ENCODE data around the gene VPS41. TPM values are rescaled to one million over a fixed set of nuclear protein-coding genes. Genes with fewer than 3 reads are reported as not detected.

Gene VPS41
- total and polyA plus RNA-seq, 2 of the 13 experiments (the other 11 are each of a cell fraction or from before 2014, with no cell fraction given) = 12.1 to 43.4 TPM

GRCh38 chr7:38955892-38956291 is 46.9 kb upstream of the VPS41 start:
- in situ Hi-C loops (cut with HindIII; ENCODE audit: extremely low pct_ligation_motif_present, low pct_unique_long_range_greater_than_20kb) = no loop called here
- H3K79me2 ChIP-seq (ENCODE audit: insufficient read depth, low read length) = no peaks in the 10 kb centered on the region
- no peaks in the 10 kb centered on the region for H3K27me3 ChIP-seq (ENCODE audit: control insufficient read depth in 1 of 2, insufficient read depth in 2 of 2, low read length in 2 of 2)
- intact Hi-C loops (cut with micrococcal nuclease; ENCODE audit: unreplicated experiment) = no loop called here
- no peaks in the 10 kb centered on the region for H3K4me1 ChIP-seq (ENCODE audit: insufficient read depth, low read length)
- POLR2A ChIA-PET = no interaction called here
- no peak for DNase-seq (ENCODE audit: low spot score)
- no peaks in the 10 kb centered on the region for H3K9me3 ChIP-seq (ENCODE audit: low read length)
- no peak overlapping the region for H3K4me2 ChIP-seq (ENCODE audit: low read depth, low read length)
- BruUV-seq (replicated peaks) = no TSS peak
- WGBS (ENCODE audit: low lambda C conversion rate) = 59% methylated on average over 5 of the region's 5 CpGs
- H2AFZ ChIP-seq (ENCODE audit: low read length) = no peak overlapping the region
- CTCF ChIA-PET (ENCODE audit: low intra/inter-chr PET ratio, low total read pairs) = no interaction called here
- no peak for ATAC-seq
- TF ChIP-seq MATR3 (CRISPR knock-in tag; IDR thresholded peaks at IDR 0.05) = no peak
- no peak for TF ChIP-seq ZNF616 (CRISPR knock-in tag; IDR thresholded peaks at IDR 0.05; ENCODE audit: low read depth)
- no peak for TF ChIP-seq ATRX (CRISPR knock-in tag; IDR thresholded peaks at IDR 0.05; ENCODE audit: borderline replicate concordance)
- TF ChIP-seq ADNP (CRISPR knock-in tag; IDR thresholded peaks at IDR 0.05) = no peak
- TF ChIP-seq SNRNP70 (IDR thresholded peaks at IDR 0.05; ENCODE audit: low read depth, low read length) = no peak
- no peak for TF ChIP-seq LCORL (IDR thresholded peaks at IDR 0.05)
- no peak for TF ChIP-seq LCORL (CRISPR knock-in tag; IDR thresholded peaks at IDR 0.05)
- H3K4me3 ChIP-seq (replicated peaks in 1 of 3; ENCODE audit: insufficient read depth in 1 of 3, low read depth in 2 of 3, low read length in 3 of 3) = no peak overlapping the region
- no peak overlapping the region for H3K9ac ChIP-seq (ENCODE audit: insufficient read depth, low read depth, low read length)
- no peak for FAIRE-seq
- no peak overlapping the region for H3K27ac ChIP-seq (ENCODE audit: extremely low read length, insufficient read depth, low read length)
- H4K20me1 ChIP-seq (ENCODE audit: insufficient read depth, low read length) = no peaks in the 10 kb centered on the region
- H3K36me3 ChIP-seq (replicated peaks in 1 of 2; ENCODE audit: control insufficient read depth in 1 of 2, insufficient read depth in 2 of 2, low read length in 2 of 2) = no peaks in the 10 kb centered on the region

GRCh38 chr7:38953971-38954370 is 45.0 kb upstream of the VPS41 start:
- CTCF ChIA-PET (ENCODE audit: low intra/inter-chr PET ratio, low total read pairs) = no interaction called here
- no peak overlapping the region for H3K4me3 ChIP-seq (replicated peaks in 1 of 3; ENCODE audit: insufficient read depth in 1 of 3, low read depth in 2 of 3, low read length in 3 of 3)

More at GRCh38 chr7:38953971-38954370, 45.0 kb upstream of the VPS41 start:
- TF ChIP-seq GFI1 (CRISPR knock-in tag; IDR thresholded peaks at IDR 0.05; ENCODE audit: borderline replicate concordance) (no peak), ZNF891 (CRISPR knock-in tag; IDR thresholded peaks at IDR 0.05) (no peak), DR1 (CRISPR knock-in tag; IDR thresholded peaks at IDR 0.05) (no peak), EZH2 (conservative IDR thresholded peaks at IDR 0.05; ENCODE audit: low read depth, low read length) (no peak)
- FAIRE-seq (no peak), DNase-seq (ENCODE audit: low spot score) (no peak), ATAC-seq (no peak)
- Histone ChIP-seq H4K20me1 (ENCODE audit: insufficient read depth, low read length) (no peaks in the 10 kb centered on the region), H3K27me3 (ENCODE audit: control insufficient read depth in 1 of 2, insufficient read depth in 2 of 2, low read length in 2 of 2) (no peaks in the 10 kb centered on the region), H3K36me3 (replicated peaks in 1 of 2; ENCODE audit: control insufficient read depth in 1 of 2, insufficient read depth in 2 of 2, low read length in 2 of 2) (no peaks in the 10 kb centered on the region), H3K9ac (ENCODE audit: insufficient read depth, low read depth, low read length) (no peak overlapping the region), H3K4me1 (ENCODE audit: insufficient read depth, low read length) (no peaks in the 10 kb centered on the region), H2AFZ (ENCODE audit: low read length) (no peak overlapping the region), H3K9me3 (ENCODE audit: low read length) (no peaks in the 10 kb centered on the region), H3K4me2 (ENCODE audit: low read depth, low read length) (no peak overlapping the region), H3K79me2 (ENCODE audit: insufficient read depth, low read length) (no peaks in the 10 kb centered on the region), H3K27ac (ENCODE audit: extremely low read length, insufficient read depth, low read length) (no peak overlapping the region)
- BruUV-seq (replicated peaks) = no TSS peak
- in situ Hi-C loops (cut with HindIII; ENCODE audit: extremely low pct_ligation_motif_present, low pct_unique_long_range_greater_than_20kb) = no loop called here
- WGBS (ENCODE audit: low lambda C conversion rate) = 4% methylated on average over 4 of the region's 4 CpGs
- intact Hi-C loops (cut with micrococcal nuclease; ENCODE audit: unreplicated experiment) = no loop called here
- POLR2A ChIA-PET = no interaction called here

Data from HepG2 (cell line).